BE2C (cell line): ENCODE results near the gene SPATA6L.
"Not testable (repeated sequence)": the region's sequence is repeated elsewhere in the genome, so short reads cannot be mapped to it uniquely, and the experiment has no call there.

Source experiments
- DNase-seq: peaks from one replicate; pipeline ENCODE4 v3.0.0-alpha.2; 2020
- H3K27me3 ChIP-seq: fragments of 250-450 bp; sonication (Bioruptor Pico); 2 replicates; pipeline ENCODE4 v1.5.1; 2020; ENCODE audit warnings: mild to moderate bottlenecking
- H3K36me3 ChIP-seq: fragments of 250-450 bp; sonication (Bioruptor Pico); 2 replicates; pipeline ENCODE4 v1.5.1; 2020; ENCODE audit warnings: mild to moderate bottlenecking
- H3K4me1 ChIP-seq: fragments of 250-450 bp; sonication (Bioruptor Pico); 2 replicates; pipeline ENCODE4 v1.5.1; 2020
- H3K4me3 ChIP-seq: 2 replicates; pipeline ENCODE4 v1.5.1; 2011; ENCODE audit warnings: low read depth, low read length
- H3K9me3 ChIP-seq: fragments of 250-450 bp; sonication (Bioruptor Pico); 2 replicates; pipeline ENCODE4 v1.5.1; 2020
- TF ChIP-seq, protein P1 (sequence below): IDR thresholded peaks from 2 replicates; pipeline ENCODE4 v1.5.1; 2012; ENCODE audit warnings: mild to moderate bottlenecking, low read depth, low read length

The SPATA6L gene

DNA sequence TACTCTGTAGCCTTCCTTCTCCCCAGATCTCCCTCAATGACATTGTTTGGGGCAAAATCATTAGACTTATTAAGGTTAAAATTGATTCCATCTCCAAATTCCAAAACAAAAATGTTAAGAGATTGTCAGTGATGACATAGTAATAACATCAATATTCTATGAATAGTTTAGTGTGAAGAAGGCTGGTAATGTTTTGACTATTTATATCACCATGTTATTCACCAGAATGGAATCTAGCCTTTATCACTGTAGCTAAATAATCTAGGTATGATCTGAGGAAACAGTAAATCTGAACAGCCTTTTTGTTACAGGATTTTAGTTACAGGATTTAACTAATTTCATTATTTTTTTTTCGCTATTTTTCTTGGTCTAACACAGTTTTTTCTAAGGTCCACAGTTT lies 5.1 kb downstream of the SPATA6L start:
- Histone ChIP-seq H3K4me3 (no peak overlapping the region), H3K36me3 (no peaks in the 10 kb centered on the region), H3K4me1 (no peaks in the 10 kb centered on the region), H3K27me3 (no peaks in the 10 kb centered on the region), H3K9me3 (no peaks in the 10 kb centered on the region)
- no peak for DNase-seq
- TF ChIP-seq, protein P1, sequence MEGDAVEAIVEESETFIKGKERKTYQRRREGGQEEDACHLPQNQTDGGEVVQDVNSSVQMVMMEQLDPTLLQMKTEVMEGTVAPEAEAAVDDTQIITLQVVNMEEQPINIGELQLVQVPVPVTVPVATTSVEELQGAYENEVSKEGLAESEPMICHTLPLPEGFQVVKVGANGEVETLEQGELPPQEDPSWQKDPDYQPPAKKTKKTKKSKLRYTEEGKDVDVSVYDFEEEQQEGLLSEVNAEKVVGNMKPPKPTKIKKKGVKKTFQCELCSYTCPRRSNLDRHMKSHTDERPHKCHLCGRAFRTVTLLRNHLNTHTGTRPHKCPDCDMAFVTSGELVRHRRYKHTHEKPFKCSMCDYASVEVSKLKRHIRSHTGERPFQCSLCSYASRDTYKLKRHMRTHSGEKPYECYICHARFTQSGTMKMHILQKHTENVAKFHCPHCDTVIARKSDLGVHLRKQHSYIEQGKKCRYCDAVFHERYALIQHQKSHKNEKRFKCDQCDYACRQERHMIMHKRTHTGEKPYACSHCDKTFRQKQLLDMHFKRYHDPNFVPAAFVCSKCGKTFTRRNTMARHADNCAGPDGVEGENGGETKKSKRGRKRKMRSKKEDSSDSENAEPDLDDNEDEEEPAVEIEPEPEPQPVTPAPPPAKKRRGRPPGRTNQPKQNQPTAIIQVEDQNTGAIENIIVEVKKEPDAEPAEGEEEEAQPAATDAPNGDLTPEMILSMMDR = no peak

DNA sequence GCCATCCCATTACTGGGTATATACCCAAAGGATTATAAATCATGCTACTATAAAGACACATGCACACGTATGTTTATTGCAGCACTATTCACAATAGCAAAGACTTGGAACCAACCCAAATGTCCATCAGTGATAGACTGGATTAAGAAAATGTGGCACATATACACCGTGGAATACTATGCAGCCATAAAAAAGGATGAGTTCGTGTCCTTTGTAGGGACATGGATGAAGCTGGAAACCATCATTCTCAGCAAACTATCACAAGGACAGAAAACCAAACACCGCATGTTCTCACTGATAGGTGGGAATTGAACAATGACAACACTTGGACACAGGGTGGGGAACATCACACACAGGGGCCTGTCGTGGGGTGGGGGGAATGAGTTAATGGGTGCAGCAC lies 5.6 kb downstream of the SPATA6L start:
- not testable (repeated sequence) for H3K4me1 ChIP-seq, H3K4me3 ChIP-seq, DNase-seq, H3K9me3 ChIP-seq, H3K27me3 ChIP-seq, H3K36me3 ChIP-seq

DNA sequence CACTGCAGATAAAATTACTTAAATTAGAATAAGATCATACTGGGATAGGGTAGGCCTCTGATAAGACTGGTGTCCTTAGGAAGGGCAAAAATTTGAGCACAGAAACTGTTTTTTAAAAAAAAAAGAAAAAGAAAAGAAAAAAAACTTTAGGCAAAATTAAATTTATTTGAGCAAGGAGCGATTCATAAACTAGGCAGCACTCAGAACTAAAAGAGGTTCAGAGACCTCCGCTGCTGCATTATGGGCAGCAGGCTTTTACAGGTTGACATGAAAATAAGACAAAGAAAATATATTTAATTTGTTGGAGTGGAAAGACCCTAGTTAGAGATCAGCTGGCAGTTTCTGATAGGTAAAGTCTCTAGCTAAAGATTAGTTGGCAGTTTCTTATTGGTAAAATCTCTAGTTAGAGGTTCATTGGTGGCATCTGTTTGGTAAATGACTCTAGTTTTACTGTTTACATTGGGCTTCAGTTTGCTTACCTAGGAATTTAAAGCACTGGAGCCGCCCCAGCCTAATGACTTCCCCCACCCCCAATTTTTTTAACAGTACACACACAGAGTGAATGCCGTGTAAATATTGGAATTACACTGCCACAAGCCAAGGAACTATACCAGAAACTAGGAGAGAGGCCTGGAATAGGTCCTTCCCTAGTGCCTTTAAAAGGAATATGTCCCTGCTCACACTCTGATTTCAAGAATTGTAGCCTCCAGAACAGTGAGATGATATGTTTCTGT lies 8.7 kb downstream of the SPATA6L start:
- Histone ChIP-seq H3K27me3 (peaks cover 2% of the 10 kb centered on the region; the same call in 1 of the 2 replicates), H3K9me3 (no peaks in the 10 kb centered on the region), H3K4me1 (no peaks in the 10 kb centered on the region), H3K36me3 (no peaks in the 10 kb centered on the region), H3K4me3 (no peak overlapping the region)
- DNase-seq = no peak
- TF ChIP-seq, protein P1 = no peak

DNA sequence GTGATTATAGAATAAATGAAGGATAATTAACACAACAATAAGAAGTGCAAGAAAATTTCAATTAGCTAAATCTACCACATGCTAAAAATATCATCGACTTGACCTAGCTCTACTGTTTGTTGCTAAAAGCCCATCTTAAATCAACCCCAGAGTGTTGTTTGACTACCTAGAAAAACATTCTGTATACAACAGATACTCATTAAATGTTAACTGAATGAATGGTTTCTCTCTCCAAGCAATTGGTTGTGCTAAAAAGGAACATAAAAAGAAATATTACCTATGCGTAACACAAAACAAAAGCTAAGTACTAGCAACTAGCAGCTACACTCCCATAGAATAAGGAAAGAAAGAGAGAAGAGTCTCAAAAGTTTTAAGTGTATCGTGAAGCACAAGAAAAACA lies 9.7 kb downstream of the SPATA6L start:
- no peak overlapping the region for H3K4me3 ChIP-seq
- no peaks in the 10 kb centered on the region for H3K9me3 ChIP-seq
- TF ChIP-seq, protein P1 = no peak
- no peaks in the 10 kb centered on the region for H3K4me1 ChIP-seq
- H3K36me3 ChIP-seq = no peaks in the 10 kb centered on the region
- no peak for DNase-seq
- peaks cover 4% of the 10 kb centered on the region for H3K27me3 ChIP-seq

DNA sequence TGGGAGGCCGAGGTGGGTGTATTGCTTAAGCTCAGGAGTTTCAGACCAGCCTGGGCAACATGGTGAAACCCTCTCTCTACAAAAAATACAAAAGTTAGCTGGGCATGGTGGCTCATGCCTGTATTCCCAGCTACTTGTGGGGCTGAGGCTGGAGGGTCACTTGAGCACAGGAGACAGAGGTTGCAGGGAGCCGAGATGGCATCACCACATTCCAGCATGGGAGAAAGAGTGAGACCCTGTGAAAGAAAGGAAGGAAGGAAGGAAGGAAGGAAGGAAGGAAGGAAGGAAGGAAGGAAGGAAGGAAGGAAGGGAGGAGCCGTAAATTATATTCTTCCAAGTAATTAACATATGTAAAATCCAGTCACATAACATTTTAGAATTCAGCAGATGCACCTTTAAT lies 10.1 kb downstream of the SPATA6L start:
- H3K36me3 ChIP-seq, H3K9me3 ChIP-seq, H3K4me3 ChIP-seq, H3K4me1 ChIP-seq, DNase-seq, H3K27me3 ChIP-seq: not testable (repeated sequence)

DNA sequence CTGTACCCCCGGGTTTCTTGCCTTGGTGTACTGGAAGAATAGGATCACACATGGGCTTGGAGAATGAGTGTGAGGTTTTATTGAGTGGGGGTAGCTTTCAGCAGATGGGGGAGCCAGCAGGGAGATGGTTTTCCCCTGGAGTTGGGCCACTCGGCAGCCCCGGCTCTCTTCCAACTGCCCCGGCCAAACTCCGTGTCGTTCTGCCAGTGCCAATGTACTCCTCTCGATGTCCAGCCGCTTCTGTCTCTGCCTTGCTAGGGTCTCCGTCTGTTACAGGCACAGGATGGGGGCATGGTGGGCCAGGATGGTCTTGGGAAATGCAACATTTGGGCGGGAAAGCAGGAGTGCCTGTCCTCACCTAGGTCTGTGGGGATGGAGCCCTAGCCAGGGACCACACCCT lies 11.7 kb downstream of the SPATA6L start:
- Histone ChIP-seq H3K4me3 (no peak overlapping the region), H3K9me3 (no peaks in the 10 kb centered on the region), H3K36me3 (no peaks in the 10 kb centered on the region), H3K27me3 (peaks cover 6% of the 10 kb centered on the region), H3K4me1 (no peaks in the 10 kb centered on the region)
- TF ChIP-seq, protein P1 = no peak
- no peak for DNase-seq

DNA sequence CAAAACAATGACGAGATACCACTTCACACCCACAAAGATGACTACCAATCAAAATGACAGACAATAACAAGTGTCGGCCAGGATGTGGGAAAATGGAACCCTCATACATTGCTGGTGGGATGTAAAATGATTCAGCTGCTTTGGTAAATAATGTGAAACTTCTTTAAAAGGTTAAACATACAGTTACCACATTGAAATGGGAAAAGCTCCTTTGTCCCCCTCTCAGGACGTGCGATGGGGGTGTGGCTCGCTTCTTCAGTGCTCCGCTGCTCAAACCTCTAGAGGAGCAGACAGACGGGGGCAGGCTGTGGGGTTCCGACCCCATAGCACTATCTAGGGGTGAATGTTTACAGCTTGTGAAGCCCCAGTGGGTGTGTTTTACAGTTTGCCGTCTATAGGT lies 12.2 kb downstream of the SPATA6L start:
- TF ChIP-seq, protein P1 = no peak
- peaks cover 6% of the 10 kb centered on the region for H3K27me3 ChIP-seq
- no peak overlapping the region for H3K4me3 ChIP-seq
- no peaks in the 10 kb centered on the region for H3K9me3 ChIP-seq
- H3K36me3 ChIP-seq = no peaks in the 10 kb centered on the region
- no peak for DNase-seq
- H3K4me1 ChIP-seq = no peaks in the 10 kb centered on the region
